Measurements from ENCODE around the gene USP14. TPM values are rescaled to one million over a fixed set of nuclear protein-coding genes. Genes with fewer than 3 reads are reported as not detected.

Gene USP14
- total RNA-seq, 1 experiment from 2014 or later = 18.5 TPM

DNA sequence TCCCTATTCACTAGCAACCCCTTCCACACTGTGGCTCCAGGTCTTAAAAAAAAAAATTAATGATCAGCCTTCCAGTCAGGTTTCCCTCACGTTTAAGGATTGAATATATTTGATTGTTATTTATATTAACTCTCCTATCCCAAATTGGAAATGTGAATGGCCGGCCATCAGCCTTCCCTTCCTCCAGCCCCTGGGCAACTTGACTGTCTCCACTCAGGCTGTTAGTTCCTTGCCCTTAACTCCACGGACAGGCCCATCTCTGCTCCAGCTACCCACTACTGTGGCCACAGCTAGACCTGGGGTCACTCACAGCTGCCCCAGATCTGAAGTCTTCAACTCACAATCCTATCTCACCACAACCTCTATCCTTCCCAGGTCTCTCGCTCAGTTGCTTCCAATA is 69.5 kb downstream of the USP14 start:
- DNase-seq (ENCODE audit: low read depth) = no peak

DNA sequence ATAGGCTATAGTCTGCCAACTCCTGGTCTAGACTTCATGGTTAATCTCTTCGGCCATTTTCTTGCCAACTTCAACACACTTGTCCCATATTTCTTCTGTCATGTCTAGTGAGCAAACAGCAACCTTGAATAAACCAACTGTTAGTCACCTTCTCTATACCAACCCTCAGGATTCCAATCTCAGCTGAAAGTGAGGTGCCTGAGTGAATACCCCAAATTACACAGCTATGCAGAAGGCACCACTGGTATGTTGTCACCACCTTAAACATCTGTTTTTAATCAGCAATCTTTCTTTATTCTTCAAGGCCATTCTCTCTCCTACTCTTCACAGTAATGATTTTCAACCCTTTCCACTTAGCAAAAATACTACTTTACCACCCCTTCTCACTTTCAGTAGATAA is 70.2 kb downstream of the USP14 start:
- no peak for DNase-seq (ENCODE audit: low read depth)

DNA sequence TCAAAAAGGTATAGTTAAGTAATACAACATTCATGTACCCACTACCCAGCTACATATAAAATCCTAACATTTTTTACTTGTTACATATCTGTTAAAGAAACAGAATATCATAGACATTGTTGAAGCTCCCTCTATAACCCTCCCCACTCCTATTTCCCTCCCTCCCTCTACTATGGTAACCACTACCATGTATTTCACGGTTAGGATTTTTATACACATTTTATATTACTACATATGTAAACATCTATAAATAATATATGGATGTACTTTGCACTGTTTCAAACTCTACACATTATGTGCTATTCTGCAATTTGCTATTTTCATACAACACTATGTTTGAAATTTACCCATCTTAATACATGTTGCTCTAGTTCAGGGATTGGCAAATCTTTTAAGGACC is 73.2 kb downstream of the USP14 start:
- DNase-seq (ENCODE audit: low read depth) = no peak

DNA sequence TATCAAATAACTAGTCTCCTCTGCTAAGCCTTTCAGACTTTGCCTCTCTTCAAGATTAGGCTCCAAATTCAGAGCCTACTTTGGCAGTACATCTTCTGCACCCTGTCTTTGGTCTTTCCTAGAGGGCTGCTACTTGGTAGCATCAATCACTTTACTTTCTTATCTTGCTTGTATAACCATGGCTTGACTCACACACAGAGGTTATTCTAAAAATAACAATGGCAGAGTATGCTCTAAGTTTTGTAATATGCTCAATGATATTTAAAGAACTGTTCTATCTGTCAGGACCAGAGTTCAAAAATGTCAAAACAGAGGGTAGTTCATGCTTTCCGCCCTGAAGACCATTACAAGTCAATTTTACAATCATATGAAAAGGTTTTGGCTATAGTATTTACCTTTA is 81.8 kb downstream of the USP14 start:
- DNase-seq (ENCODE audit: low read depth) = no peak

DNA sequence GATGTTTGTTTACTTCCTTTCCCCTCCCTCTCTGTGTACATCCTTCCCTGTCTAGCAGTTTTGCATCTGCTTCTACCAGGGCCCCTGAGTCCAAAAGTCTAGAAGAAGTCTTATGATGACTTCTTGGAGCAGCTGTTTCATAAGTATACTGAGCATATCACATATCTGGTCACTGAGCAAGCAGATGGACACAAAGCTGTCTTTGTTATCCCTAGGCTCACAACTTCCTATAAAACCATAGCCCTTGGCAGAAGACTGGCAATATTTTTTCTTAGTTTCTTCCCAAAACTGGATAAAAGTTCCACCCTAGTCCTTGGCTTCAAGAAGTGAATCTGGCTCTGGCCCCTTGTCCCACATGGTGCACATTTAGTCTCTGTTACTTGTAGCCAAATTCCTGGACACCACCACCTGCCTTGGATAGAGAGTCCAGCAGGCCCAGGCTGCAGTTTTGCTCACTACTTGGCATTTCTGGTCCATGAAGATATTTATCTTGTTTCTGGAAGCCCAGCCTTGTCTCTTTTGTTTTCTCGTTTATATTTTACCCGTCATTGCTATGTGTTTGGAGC is 87.0 kb downstream of the USP14 start:
- no peak for DNase-seq (ENCODE audit: low read depth)

DNA sequence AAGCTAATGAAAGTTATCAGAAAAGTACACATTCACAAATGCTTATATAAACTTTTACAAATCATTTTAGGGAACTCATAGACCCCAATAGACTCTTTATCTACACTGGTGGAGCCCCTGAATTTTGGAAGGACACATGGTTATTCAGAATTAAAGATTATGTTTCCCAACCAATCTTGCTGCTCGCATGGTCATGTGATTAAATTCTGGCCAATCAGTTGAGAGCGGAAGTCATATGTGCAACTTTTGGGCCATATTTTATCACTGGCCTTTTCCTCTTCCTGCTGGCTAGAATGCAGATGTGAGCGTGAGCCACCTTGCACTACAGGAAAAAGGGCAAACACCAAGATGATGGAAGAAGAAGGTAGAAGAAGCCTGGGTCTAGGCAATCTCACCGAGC is 89.7 kb downstream of the USP14 start:
- no peak for DNase-seq (ENCODE audit: low read depth)

DNA sequence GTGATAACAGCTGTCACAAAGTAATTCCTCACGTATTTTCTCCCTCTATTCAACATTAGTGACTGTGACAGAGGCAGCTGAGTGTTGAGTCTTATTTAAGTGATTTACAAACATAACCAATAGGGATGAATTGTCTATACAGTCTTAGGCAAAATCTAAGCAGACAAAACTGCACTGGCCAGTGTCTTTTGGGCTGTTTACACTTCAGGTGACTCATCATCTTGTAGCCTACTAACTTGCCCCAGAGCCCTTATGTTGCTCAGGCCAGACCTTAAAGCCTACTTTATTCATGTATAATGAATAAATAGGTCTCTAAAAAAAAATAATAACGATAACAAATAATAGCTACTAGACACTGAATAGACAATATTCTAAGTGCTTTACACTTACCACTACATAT is 92.3 kb downstream of the USP14 start:
- no peak for DNase-seq (ENCODE audit: low read depth)

DNA sequence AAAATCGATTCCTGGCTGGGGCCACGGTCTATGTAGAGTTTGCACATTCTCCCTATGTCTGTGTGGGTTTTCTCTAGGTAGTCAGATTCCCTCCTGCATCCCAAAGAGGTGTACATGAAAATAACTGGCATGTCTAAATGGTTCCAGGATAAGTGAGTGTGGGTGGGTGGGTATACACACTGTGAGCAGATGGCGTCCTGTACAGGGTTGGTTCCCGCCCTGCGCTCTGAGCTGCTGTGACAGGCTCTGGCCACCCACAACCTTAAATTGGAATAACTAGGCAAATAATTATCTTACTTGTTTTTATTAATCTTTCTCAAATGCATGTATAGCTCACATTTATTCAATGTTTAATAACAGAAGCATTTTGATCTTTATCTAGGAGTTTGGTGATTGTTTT is 93.2 kb downstream of the USP14 start:
- no peak for DNase-seq (ENCODE audit: low read depth)

DNA sequence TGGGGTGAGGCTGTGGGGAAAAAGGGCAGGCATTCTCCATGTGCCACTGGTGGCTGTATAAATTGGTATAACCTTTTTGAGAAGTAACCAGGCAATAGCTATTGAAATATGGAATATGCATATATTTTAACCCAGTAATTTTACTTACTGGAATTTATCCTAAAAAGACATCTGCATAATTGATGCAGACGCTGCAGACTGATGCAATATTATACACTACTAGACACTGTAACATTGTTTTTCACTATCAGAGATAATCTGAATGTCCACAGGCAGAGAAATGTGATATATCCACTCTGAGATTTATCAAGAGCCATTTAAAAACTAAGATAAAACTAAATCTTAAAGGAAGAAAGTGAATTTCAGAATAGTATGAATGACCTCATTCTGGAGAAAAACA is 94.8 kb downstream of the USP14 start:
- no peak for DNase-seq (ENCODE audit: low read depth)

DNA sequence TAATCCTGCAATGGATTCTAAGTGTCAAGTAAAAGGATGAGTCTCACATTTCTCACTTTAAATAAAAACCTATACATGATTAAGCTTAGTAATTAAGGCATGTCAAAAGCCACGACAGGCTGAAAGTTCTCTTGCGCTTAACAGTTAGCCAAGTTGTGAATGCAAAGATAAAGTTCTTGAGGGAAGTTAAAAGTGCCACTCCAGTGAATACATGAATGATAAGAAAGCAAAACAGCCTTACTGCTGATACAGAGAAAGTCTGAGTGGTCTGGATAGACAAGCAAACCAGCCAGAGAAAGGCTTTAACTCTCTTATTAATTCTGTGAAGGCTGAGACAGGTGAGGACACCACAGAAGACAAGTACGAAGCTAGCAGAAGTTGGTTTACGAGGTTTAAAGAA is 96.8 kb downstream of the USP14 start:
- no peak for DNase-seq (ENCODE audit: low read depth)

DNA sequence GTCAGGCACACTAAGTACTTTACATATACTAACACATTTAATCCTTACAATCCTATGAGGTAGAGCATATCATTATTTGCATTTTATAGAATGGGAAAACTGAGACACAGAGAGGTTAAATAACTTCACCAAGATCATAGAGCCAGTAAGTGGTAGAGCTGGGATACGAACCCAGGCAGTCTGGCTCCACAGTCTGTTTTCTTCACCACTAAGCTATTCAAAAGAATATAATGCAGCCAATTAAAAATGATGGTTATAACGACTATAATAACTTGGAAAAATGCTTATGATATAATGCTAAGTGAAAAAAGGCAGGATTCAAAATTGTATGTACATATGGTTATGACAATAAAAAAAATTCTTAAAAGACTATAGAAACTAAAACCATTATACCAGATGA is 102.2 kb downstream of the USP14 start:
- no peak for DNase-seq (ENCODE audit: low read depth)

DNA sequence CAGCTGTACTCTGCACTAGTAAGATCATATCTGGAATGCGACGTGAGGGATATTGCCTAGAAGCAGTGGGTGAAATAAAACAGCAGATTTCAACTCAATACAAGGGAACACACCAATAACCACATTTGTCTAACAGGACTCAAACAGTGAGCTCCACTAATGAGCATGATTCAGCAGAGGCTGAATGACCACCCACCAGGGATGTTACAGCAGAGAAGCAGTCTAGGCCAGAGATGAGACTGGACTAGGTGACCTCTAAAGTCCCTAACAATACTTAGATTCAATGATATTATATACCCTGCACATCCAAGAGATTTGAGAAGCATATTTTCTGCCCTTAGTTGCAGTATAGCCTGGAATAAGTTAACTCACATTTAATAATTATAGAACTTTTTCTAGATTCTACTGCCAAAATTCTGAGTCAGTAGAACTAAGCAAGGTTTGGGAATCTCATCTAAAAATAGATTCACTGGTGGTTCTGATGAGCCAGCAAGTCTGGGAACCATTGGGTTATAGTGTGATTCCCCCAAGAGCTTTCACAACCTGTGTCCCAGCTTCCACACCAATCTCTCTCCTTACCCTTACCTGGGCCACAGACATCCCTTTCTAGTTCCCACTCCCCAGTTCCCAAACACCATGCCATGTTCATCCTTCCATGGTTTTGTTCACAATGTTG is 103.2 kb downstream of the USP14 start:
- DNase-seq (ENCODE audit: low read depth) = no peak

Other genes starting within 250 kb of the USP14 start
- not detected in 2 replicates for gene TUBB8B, start 108.9 kb upstream of the USP14 start, total RNA-seq (2014; rRNA removed; shearing (Covaris generic))
- gene THOC1, start 109.5 kb downstream of the USP14 start, total RNA-seq (2014; rRNA removed; shearing (Covaris generic)) = 37.9 and 41.5 TPM in 2 replicates